SKM-1 treated with dmso at 0.1 percent for 144 hours (cell line): ENCODE measurements around the gene MTMR12.

Experiments
- DNase-seq: peaks from one replicate; lab custom pipeline; 2025; ENCODE audit not compliant: unreplicated experiment; lab: John Stamatoyannopoulos, UW

MTMR12 gene

DNA sequence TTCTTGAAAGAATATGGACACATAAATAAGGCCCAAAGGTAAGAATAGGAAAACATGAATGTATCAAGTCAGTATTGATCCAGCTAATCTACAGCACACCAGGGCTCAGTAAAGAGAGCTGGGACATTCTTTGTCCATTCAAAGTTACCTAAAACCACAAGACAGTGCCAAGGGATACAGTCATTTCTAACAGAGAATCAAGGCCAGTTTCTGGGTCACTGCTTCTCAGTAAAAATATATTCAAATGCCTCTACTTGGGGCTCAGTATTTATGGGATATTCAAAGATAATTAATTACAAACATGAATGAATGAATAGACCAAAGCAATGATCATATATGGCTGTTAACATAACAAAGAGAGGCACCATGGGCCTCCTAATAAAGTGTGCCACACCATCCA lies 34.9 kb downstream of the MTMR12 start:
- DNase-seq, result no peak

GRCh38 chr5:32276173-32276853 lies 36.4 kb downstream of the MTMR12 start:
- DNase-seq, result peak; percentile 90

DNA sequence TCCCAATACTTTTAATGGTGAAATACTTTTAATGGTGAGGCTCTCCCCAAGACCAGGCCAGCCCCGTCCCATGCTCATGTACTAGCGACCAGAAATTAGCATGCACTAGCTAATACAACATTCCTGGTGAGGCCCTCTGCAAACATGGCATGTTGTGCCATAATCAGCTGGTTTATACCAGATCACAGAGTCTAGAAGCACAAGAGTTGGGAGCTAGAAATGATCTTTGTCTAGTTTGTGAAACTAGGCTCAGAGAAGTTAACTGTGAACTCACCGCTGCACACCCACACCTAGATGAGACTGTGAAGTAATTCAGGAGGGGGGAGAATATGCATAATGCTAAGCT lies 37.4 kb downstream of the MTMR12 start:
- no peak for DNase-seq

DNA sequence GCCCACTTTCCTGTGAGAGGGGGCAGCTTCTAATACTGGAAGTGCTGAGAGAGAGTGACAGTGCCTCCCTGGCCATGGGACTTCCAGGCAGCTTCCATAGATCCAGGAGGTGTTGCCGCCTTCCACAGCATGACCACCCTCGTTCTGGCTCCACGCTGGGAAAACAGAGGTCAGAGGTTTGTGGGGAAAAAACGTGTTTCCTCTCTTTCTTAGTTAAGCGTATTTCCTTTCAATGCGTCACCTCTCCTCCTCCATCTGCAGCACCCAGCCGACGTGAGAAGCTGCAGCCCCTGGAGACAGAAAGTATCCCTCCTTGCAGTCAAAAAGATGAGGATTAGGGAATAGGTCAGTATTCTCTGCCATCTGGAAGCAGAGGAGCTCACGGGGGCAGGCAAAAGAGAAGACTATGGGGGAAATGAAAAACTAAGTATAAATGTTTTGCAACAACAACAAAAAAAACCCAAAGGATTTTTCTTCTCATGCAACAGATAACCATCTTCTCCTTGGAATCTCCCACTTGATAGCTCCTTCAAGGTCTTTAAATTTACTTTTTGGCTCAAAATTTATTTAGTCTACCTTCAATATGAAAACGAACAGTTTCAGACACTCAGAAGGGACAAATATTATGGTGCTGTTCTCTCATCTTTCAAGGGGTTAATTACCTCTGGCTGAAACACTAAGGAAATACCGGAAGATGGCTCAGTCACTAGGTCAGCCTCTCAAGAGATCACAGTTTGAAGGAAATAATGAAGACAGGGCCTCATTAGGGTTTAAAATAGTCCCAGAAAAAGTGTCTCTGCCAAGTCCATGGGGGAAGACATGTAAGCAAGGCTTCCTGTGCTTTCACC lies 38.0 kb downstream of the MTMR12 start:
- no peak for DNase-seq

- DNase-seq, result no peak
Measured at GRCh38 chr5:32273821-32274220, 38.9 kb downstream of the MTMR12 start.

DNA sequence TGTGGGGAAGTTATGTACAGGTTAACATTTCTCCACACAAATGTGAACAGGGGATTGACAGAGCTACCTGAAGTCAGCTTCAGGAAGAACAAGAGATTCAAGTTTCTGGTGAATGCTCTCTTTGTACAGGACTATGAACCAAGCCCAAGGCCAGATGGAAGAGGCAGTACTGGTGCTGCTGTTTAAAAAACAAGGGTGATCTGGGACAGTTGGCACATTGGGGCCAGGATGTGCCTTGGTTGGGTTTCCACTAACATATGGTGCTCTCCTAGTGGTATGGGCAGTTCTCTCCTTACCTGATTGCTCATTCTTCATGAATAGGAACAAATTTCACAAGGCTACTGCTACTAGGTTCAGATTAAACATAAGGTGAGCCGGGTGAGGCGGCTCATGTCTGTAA lies 40.0 kb downstream of the MTMR12 start:
- DNase-seq, result no peak

DNA sequence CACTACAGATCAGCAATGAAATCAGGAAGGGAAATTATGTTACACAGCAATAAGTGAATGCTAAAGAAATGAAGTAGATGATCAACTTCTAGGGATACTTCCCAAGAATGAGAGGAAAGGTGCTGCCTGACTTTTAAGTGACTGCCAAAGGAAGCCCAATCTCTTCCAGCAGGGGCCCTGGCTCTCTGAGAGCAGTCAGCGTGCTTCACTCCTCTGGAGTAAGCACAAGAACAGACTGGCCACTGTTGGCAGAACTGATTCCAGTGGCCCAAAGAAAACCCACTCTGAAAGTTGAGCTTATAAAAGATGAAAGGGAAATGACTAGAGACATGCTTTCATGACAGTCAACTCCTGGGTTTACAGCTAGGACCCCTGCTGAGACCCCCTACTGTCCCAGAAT lies 41.8 kb downstream of the MTMR12 start:
- DNase-seq, result no peak

DNA sequence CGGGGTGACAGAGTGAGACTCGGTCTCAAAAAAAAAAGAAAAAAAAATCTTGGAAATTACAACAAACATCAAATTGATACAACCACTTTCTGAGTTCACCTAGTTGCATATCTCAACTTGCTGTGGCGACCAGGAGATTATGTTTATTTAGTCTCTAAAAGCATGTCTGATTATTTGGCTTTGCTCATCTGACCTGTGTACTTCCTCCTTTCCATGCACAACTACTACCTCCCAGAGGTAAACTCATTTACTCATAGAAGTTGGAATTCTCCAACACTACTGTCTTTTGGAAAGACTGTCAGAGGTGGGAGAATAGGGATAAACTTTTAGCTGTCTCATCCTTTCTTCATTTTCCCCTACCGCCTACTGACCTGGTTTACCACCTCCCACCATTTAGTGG lies 42.6 kb downstream of the MTMR12 start:
- no peak for DNase-seq

GRCh38 chr5:32265902-32266301 lies 46.8 kb downstream of the MTMR12 start:
- DNase-seq, result no peak

- DNase-seq, result no peak
Measured at GRCh38 chr5:32264957-32265572, 47.7 kb downstream of the MTMR12 start.

GRCh38 chr5:32263684-32264083 lies 49.1 kb downstream of the MTMR12 start:
- no peak for DNase-seq

GRCh38 chr5:32261198-32261597 lies 51.5 kb downstream of the MTMR12 start:
- no peak for DNase-seq

DNA sequence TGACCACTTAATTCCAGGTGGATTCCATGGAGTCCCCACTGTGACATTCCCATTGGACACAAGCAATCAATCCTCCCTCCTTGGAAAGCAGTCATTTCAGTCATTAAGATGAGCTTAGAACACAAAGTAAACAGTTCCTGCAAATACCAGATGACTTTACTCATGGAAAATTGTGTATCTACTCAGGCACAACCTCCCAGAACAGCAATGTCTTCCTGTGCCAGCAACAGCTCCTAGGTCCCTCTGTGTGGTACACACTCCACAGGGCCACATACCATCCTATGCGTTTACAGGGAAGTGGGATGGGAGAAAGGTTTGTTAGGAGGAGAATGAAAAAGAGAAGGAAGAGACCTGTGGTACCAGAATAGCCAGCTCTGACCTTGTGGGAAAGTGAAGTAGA lies 53.7 kb downstream of the MTMR12 start:
- no peak for DNase-seq

- DNase-seq, result no peak
Measured at GRCh38 chr5:32258424-32258823, 54.3 kb downstream of the MTMR12 start.

DNA sequence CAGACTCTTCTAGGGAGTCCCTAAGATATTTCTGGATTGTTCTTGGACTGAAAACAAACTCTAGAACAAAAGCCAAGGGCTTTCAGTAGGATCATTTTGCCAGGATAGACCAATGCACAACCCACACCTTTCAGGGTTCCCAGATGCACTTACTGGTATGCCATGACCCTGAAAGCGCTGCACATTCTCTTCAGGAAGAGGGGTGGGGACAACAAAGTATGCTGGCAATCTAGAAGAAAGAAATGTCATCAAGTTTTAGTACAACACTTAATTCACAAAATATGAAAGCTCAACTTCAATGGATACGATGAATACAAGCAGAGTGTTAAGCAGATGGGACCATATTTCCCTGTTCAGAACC lies 57.2 kb downstream of the MTMR12 start:
- DNase-seq, result no peak

GRCh38 chr5:32254881-32255539 lies 57.7 kb downstream of the MTMR12 start:
- no peak for DNase-seq

DNA sequence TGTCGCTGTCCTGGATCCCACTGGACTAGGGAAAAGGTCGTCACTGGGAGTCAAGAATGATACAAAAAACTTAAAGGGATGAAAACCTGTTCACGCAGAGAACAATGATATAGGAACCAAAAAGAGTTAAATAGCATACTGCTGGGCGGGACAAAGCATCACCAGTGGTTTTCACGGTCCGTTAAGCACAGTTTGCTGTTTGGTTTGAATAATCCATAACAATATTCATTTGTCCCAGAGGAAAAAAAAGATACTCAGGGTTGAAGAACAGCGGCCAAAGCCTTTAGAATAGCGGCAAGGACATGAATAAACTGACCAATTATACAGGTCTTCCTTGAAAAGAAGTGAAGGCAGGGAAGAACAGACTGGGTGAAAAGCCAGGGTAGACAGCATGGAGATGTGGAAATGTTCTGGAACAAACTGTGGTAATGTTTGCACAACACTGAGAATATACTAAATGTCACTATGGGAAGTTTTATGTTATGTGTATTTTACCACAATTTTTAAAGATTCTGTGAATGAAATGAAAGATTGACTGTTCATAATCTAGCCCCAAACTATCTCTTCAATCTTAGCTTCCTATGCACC lies 60.8 kb downstream of the MTMR12 start:
- DNase-seq, result no peak

DNA sequence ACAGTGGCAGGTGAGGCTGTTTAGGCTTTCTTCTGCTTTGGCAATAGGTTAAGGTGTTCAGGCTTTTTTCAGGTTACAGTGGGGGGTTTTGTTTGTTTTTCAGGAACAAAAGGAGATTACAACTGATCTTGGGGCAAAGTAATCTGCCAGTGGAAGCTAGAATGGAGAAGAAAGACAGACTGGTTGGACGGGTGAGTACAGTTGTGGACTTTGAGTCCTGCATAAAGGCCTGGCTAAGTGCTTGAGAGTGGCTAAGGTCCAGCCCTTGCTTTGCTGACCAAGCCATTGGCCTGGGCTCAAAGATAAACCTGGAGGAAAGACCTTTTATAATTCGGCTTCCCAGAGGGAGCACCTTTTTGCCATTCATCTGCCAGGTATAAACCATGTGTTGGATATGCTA lies 63.1 kb downstream of the MTMR12 start:
- no peak for DNase-seq

DNA sequence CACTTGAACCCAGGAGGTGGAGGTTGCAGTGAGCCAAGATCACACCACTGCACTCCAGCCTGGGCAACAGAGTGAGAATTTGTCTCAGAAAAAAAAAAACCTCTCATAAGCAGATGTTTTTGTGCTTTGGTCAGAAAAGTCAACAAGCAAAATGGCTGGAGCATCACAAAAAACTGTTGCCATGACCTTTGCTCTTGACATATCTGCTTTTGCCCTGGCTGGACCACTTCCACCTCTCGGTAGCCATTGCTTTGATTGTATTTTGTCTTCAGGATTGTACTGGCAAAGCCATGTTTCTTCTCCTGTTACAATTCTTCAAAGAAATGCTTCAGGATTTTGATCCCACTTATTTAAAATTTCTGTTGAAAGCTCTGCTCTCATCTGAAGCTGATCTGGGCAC lies 67.0 kb downstream of the MTMR12 start:
- DNase-seq, result no peak

DNA sequence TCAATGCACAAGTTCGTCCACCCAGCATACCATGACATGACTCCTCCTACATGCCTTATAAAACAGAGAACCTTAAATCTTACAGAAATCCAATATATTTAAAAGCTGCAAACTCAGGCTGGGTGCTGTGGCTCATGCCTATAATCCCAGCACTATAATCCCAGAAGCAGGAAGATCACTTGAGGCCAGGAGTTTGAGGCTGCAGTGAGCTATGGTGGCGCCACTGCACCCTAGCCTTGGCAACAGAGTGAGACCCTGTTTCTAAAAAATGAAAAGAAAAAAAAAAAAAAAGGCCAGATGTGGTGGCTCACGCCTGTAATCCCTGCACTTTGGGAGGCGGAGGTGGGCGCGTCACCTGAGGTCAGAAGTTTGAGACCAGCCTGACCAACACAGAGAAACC lies 68.7 kb downstream of the MTMR12 start:
- DNase-seq, result no peak

DNA sequence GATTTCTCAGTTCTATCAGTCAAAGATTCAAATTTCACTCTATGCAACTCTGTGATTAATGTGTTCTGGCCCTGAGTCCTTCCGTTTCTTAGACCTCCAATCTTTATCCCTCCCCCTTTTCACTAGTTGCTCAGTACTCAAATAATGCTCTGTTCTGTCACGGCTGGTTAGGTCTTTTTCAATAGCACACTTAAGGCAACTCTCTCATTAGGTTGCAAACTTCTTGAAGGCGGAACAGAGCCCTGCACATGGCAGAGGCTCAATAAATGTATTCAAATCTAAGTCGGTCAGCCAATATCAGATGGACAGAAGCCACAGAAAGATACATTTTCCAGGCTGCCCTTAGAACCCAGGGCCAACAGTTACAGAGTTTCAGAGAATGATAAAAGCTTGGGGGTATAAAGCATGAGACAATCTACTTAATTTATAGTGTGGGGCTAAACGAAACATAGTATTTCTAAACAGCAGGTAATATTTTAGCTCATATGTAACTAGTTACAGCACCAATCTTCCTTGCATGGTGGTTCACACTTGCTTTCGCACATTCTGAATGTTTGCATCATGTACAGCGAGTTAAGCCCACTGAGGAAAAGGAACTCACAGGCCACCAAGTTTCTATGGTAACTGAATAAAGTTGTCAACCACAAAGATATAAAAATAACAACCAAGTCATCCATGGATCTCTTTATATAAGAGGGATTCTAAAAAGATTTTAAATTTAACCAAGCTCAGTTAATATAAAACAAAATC lies 71.5 kb downstream of the MTMR12 start:
- DNase-seq, result no peak
